GM23338 (cell line): ENCODE results near the gene DIPK1A.

Source experiments
- CTCF ChIP-seq, 2 experiments: fragments of 200-600 bp in 1 of 2; sonication (generic) in 1 of 2; conservative IDR thresholded peaks; 2 replicates each; pipeline versions ENCODE4 v1.5.1 to v1.6.1; 2016 to 2017; ENCODE audit warnings: antibody characterized with exemption in 2 of 2, low read depth in 2 of 2, mild to moderate bottlenecking in 2 of 2, moderate library complexity in 1 of 2
- EZH2 ChIP-seq: fragments of 200-600 bp; sonication (generic); IDR thresholded peaks from one replicate; pipeline ENCODE4 v1.8.0; 2017; ENCODE audit warnings: antibody characterized with exemption, mild to moderate bottlenecking, low read depth; ENCODE audit not compliant: unreplicated experiment
- EZH2phosphoT487 ChIP-seq: fragments of 200-600 bp; sonication (generic); IDR thresholded peaks from one replicate; pipeline ENCODE4 v1.8.1; 2018; ENCODE audit warnings: antibody characterized with exemption; ENCODE audit not compliant: unreplicated experiment
- REST ChIP-seq: IDR thresholded peaks from one replicate; pipeline ENCODE4 v1.6.1; 2018; ENCODE audit warnings: antibody characterized with exemption; ENCODE audit not compliant: unreplicated experiment
- ZNF114 ChIP-seq: fragments of 250-450 bp; sonication (Bioruptor Pico); IDR thresholded peaks from 2 replicates; pipeline ENCODE4 v1.5.0; 2020; ENCODE audit warnings: mild to moderate bottlenecking, moderate library complexity

GRCh38 chr1:92901699-92902405, 59.4 kb downstream of the DIPK1A start:
- no peak for TF ChIP-seq EZH2phosphoT487
- no peak for TF ChIP-seq CTCF (conservative IDR thresholded peaks at IDR 0.05; ENCODE audit: low read depth in 2 of 2)
- TF ChIP-seq EZH2: no peak
- no peak for TF ChIP-seq REST
- TF ChIP-seq ZNF114 (CRISPR knock-in tag): no peak
